ENCODE results near the gene MSN.

DNA sequence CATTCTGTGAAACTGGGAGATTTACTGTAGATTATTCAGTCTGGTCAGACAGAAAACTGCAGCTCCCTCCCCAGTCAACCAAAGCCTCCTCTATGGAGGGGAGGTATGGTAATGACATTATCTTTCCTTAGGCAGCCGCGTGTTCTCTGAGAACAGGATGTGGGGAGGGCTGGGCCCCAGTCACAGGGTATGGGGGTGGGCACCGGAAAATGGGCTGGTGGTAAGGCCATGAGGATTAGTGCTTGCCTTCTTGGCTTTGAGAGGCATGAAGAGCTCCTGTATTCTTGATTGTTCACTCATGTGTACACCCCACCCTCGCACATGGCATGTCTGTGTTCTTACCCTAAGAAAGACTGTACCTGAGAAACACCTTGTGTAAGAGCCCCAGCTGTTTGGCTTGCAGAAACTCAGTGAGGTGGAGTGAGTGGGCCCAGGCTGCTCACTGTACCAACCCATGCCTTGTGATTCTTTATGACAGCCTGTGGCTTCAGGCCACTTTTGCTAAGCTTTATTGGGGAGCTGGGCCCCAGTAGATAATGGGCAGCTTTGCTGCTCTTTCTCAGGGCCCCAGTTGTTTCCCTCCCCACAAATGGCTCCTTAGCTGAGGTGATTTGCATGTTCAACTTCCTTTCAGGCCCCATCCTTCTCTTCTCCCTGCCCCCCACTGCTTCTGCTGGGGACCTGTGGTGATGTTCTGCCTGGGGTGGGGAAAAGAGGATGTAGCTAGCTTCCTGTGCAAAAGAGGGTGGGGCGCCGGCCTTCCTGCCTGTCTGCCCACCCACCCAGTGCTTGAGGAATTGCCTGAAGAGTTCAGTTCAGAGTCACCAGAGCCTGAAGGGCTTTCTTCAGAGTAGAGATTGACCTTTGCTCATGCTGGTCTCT, 30.7 kb downstream of the MSN start:
- TF ChIP-seq ELF1 (CRISPR knock-in tag; IDR thresholded peaks at IDR 0.05) (no peak), POLR2A (IDR thresholded peaks at IDR 0.05; ENCODE audit: insufficient read depth in 1 of 2, low read depth in 2 of 2, low read length in 2 of 2) (no peak), FOSL1 (CRISPR knock-in tag; IDR thresholded peaks at IDR 0.05; ENCODE audit: borderline replicate concordance) (no peak), TRIM24 (CRISPR knock-in tag; IDR thresholded peaks at IDR 0.05) (no peak), NR2F6 (IDR thresholded peaks at IDR 0.05) (no peak), NR2F6 (CRISPR knock-in tag; IDR thresholded peaks at IDR 0.05) (no peak), EZH2 (conservative IDR thresholded peaks at IDR 0.05; ENCODE audit: low read depth, low read length) (no peak), ZZZ3 (CRISPR knock-in tag; IDR thresholded peaks at IDR 0.05; ENCODE audit: borderline replicate concordance) (no peak)
- TF ChIP-seq, protein P1, sequence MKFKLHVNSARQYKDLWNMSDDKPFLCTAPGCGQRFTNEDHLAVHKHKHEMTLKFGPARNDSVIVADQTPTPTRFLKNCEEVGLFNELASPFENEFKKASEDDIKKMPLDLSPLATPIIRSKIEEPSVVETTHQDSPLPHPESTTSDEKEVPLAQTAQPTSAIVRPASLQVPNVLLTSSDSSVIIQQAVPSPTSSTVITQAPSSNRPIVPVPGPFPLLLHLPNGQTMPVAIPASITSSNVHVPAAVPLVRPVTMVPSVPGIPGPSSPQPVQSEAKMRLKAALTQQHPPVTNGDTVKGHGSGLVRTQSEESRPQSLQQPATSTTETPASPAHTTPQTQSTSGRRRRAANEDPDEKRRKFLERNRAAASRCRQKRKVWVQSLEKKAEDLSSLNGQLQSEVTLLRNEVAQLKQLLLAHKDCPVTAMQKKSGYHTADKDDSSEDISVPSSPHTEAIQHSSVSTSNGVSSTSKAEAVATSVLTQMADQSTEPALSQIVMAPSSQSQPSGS (CRISPR knock-in tag; IDR thresholded peaks at IDR 0.05), result no peak

All from HepG2 (cell line).